K562 (cell line): ENCODE data around the gene MAML1. TPM values are rescaled to one million over a fixed set of nuclear protein-coding genes. Genes with fewer than 3 reads are reported as not detected.

Experiments
- ATAC-seq: fragments of 200-7000 bp; cut with Tn5 transposase; 3 replicates; pipeline ENCODE4 v1.9.1; 2020; ENCODE audit warnings: moderate library complexity
- BruUV-seq: library from RNA; stranded (reverse); fragments of 400-500 nt; replicated peaks from 2 replicates; lab custom pipeline; 2021; lab: Mats Ljungman, UMichigan
- CTCF ChIA-PET: fragments of 300-600 bp; formaldehyde crosslinking; extraction: SDS; loops from one replicate; lab custom pipeline; 2021; ENCODE audit warnings: low intra/inter-chr PET ratio; lab: Yijun Ruan, JAX
- POLR2A ChIA-PET: fragments of 300-600, 350-650 bp; sonication (Branson Sonifier 250); formaldehyde crosslinking; extraction: SDS; loops from one replicate; lab custom pipeline; 2021; ENCODE audit warnings: antibody characterized with exemption, inconsistent platforms; lab: Yijun Ruan, JAX
- DNase-seq, 4 experiments: peaks; one replicate each; pipeline versions ENCODE4 v3.0.0 to v3.0.0-alpha.2; 2011 to 2018; ENCODE audit warnings: low spot score in 3 of 4, mixed read lengths in 3 of 4; ENCODE audit errors: extremely low read depth in 1 of 4
- FAIRE-seq: peaks from 2 replicates; lab custom pipeline; 2011; peaks lifted over from hg19 to GRCh38; lab: Jason Lieb, UNC
- H2AFZ ChIP-seq: 2 replicates; pipeline ENCODE4 v1.6.0; 2011; ENCODE audit warnings: low read depth, low read length, control low read depth, inconsistent platforms
- H3K27ac ChIP-seq: fragments of 200-600 bp; 3 replicates; pipeline ENCODE4 v1.8.0; 2011; ENCODE audit warnings: low read depth, mild to moderate bottlenecking, control low read depth, inconsistent platforms, low read length, moderate library complexity, mixed read lengths; ENCODE audit errors: extremely low read depth
- H3K27me3 ChIP-seq, 2 experiments: fragments of 300-600 bp in 1 of 2; 2 replicates in 1 of 2; 3 replicates in 1 of 2; pipeline versions ENCODE4 v1.6.0 to v1.8.0; 2011; ENCODE audit warnings: inconsistent platforms in 2 of 2, low read length in 2 of 2, mild to moderate bottlenecking in 1 of 2, mixed read lengths in 1 of 2, moderate library complexity in 1 of 2; ENCODE audit not compliant: control insufficient read depth in 2 of 2, insufficient read depth in 2 of 2
- H3K36me3 ChIP-seq: fragments of 300-600 bp; 3 replicates; pipeline ENCODE4 v1.8.0; 2011; ENCODE audit warnings: mild to moderate bottlenecking, low read length, inconsistent platforms; ENCODE audit not compliant: control insufficient read depth, insufficient read depth
- H3K4me1 ChIP-seq, 2 experiments: fragments of 200-600 bp in 1 of 2; replicated peaks in 1 of 2; 2 replicates in 1 of 2; 3 replicates in 1 of 2; pipeline versions ENCODE4 v1.5.1 to v1.8.0; 2011; ENCODE audit warnings: inconsistent platforms in 2 of 2, low read length in 2 of 2, mild to moderate bottlenecking in 1 of 2, mixed read lengths in 1 of 2, moderate library complexity in 1 of 2; ENCODE audit not compliant: control insufficient read depth in 2 of 2, insufficient read depth in 2 of 2
- H3K4me2 ChIP-seq: 2 replicates; pipeline ENCODE4 v1.6.1; 2011; ENCODE audit warnings: low read length, control low read depth, inconsistent platforms, mixed read lengths; ENCODE audit not compliant: insufficient read depth
- H3K4me3 ChIP-seq: fragments of 200-600 bp; sonication (generic), shearing (Covaris generic); 2 replicates; pipeline ENCODE4 v1.5.1; 2016; ENCODE audit warnings: control low read depth, inconsistent platforms
- H3K79me2 ChIP-seq: fragments of 200-600 bp; 3 replicates; pipeline ENCODE4 v1.8.0; 2011; ENCODE audit warnings: low read length, inconsistent platforms; ENCODE audit not compliant: control insufficient read depth, insufficient read depth
- H3K9ac ChIP-seq, 2 experiments: 2 replicates each; pipeline versions ENCODE4 v1.6.0 to v1.6.1; 2011; ENCODE audit warnings: low read depth in 2 of 2, low read length in 2 of 2, control low read depth in 1 of 2, inconsistent platforms in 1 of 2, mild to moderate bottlenecking in 1 of 2, mixed read lengths in 1 of 2; ENCODE audit not compliant: insufficient read depth in 1 of 2
- H3K9me1 ChIP-seq: one replicate; pipeline ENCODE4 v1.6.0; 2011; ENCODE audit warnings: inconsistent platforms, mild to moderate bottlenecking, low read length, moderate library complexity; ENCODE audit not compliant: control insufficient read depth, insufficient read depth
- H3K9me3 ChIP-seq: replicated peaks from 2 replicates; pipeline ENCODE4 v1.5.1; 2011; ENCODE audit warnings: low read depth, low read length, inconsistent platforms; ENCODE audit not compliant: control insufficient read depth, insufficient read depth
- H4K20me1 ChIP-seq: replicated peaks from 2 replicates; pipeline ENCODE4 v1.6.1; 2011; ENCODE audit warnings: low read length, inconsistent platforms, mixed read lengths; ENCODE audit not compliant: control insufficient read depth, insufficient read depth
- BACH1 ChIP-seq: fragments of 200-800 bp; sonication (Bioruptor generic); IDR thresholded peaks from 2 replicates; pipeline ENCODE4 v1.6.1; 2016; ENCODE audit warnings: missing genetic modification characterization, missing compliant biosample characterization
- CBFA2T2 ChIP-seq: fragments of 450-650 bp; conservative IDR thresholded peaks from 2 replicates; pipeline ENCODE4 v1.6.1; 2017; ENCODE audit warnings: mild to moderate bottlenecking
- CREB3L1 ChIP-seq: fragments of 450-650 bp; IDR thresholded peaks from 2 replicates; pipeline ENCODE4 v1.6.1; 2014; ENCODE audit warnings: low read depth, mild to moderate bottlenecking, moderate library complexity, borderline replicate concordance
- GATAD2B ChIP-seq: fragments of 450-650 bp; IDR thresholded peaks from 2 replicates; pipeline ENCODE4 v1.6.1; 2017; ENCODE audit warnings: mild to moderate bottlenecking, borderline replicate concordance
- HIVEP1 ChIP-seq: fragments of 250-450 bp; sonication (Bioruptor Pico); IDR thresholded peaks from 2 replicates; pipeline ENCODE4 v1.4.0; 2020; ENCODE audit warnings: mild to moderate bottlenecking
- HNRNPH1 ChIP-seq: fragments of 200-400 bp; formaldehyde crosslinking; optimal IDR thresholded peaks from 2 replicates; pipeline ENCODE3; 2017; ENCODE audit warnings: low read depth, mild to moderate bottlenecking, low read length, moderate library complexity
- KLF10 ChIP-seq: fragments of 250-450 bp; sonication (Bioruptor Pico); IDR thresholded peaks from 2 replicates; pipeline ENCODE4 v1.6.1; 2021; ENCODE audit warnings: matching md5 sums
- MXI1 ChIP-seq: IDR thresholded peaks from 2 replicates; pipeline ENCODE4 v1.6.1; 2011; ENCODE audit warnings: low read depth, mild to moderate bottlenecking, improper control_type of control experiment, low read length
- RFX1 ChIP-seq: fragments of 450-650 bp; IDR thresholded peaks from 2 replicates; pipeline ENCODE4 v1.6.1; 2016; ENCODE audit warnings: mild to moderate bottlenecking, moderate library complexity
- SMARCE1 ChIP-seq: fragments of 450-650 bp; IDR thresholded peaks from 2 replicates; pipeline ENCODE4 v1.7.1; 2016; ENCODE audit warnings: mild to moderate bottlenecking
- SREBF1 ChIP-seq: fragments of 150-350 bp; IDR thresholded peaks from 2 replicates; pipeline ENCODE4 v1.6.1; 2014; ENCODE audit warnings: antibody characterized with exemption, low read depth, low read length, borderline replicate concordance
- XRCC3 ChIP-seq: fragments of 450-650 bp; IDR thresholded peaks from 2 replicates; pipeline ENCODE4 v1.6.1; 2017; ENCODE audit warnings: mild to moderate bottlenecking, moderate library complexity
- ZC3H11A ChIP-seq: IDR thresholded peaks from 2 replicates; pipeline ENCODE4 v1.6.1; 2012; ENCODE audit warnings: low read depth, low read length, improper control_type of control experiment
- ZNF384 ChIP-seq: IDR thresholded peaks from 2 replicates; pipeline ENCODE4 v1.6.1; 2012; ENCODE audit warnings: low read depth, low read length, improper control_type of control experiment
- WGBS: fragments of 100-300 bp; shearing (Covaris generic); methylation state at CpG from one replicate; pipeline ENCODE4 v1.1.6; 2016; ENCODE audit warnings: low coverage, mixed read lengths; ENCODE audit not compliant: insufficient coverage; ENCODE audit errors: missing lambda C conversion rate; 5-methylcytosine and 5-hydroxymethylcytosine counted together
- in situ Hi-C: fragments of 300-500 bp; cut with MboI; formaldehyde crosslinking; loops from 4 replicates; pipeline ENCODE4 v1.15.0; 2018; ENCODE audit warnings: inconsistent platforms, mixed read lengths
- intact Hi-C: fragments of 100-400 bp; cut with micrococcal nuclease; formaldehyde crosslinking; loops from 2 replicates; pipeline ENCODE4 v1.14.2; 2022
- polyA plus RNA-seq, 8 experiments: library from polyadenylated mRNA; depleted of rRNA in 4 of 8; stranded (reverse) in 5 of 8; unstranded in 3 of 8; fragments of >200 nt; fragmentation: Nextera tagmentation in 2 of 8; fragmentation: Illumina TruSeq in 1 of 8; extraction: Ambion mirVana in 2 of 8; extraction: Trizol in 1 of 8; gene quantifications; 2 replicates each; pipeline versions ENCODE4 v1.2.1 to v1.2.3, GENCODE V29; 2011 to 2014; ENCODE audit warnings: inconsistent platforms in 1 of 8, missing spikeins in 1 of 8
- total RNA-seq, 7 experiments: library from RNA; depleted of rRNA in 6 of 7; stranded (reverse); fragments of >200 nt in 6 of 7; fragmentation: Illumina TruSeq in 2 of 7; extraction: Trizol in 2 of 7; gene quantifications; 2 replicates each; pipeline versions ENCODE4 v1.2.1 to v1.2.3, GENCODE V29; 2011 to 2021; ENCODE audit warnings: low replicate concordance in 1 of 7
- TF ChIP-seq, protein P1 (sequence below): fragments of 250-450 bp; sonication (Bioruptor Pico); IDR thresholded peaks from 2 replicates; pipeline ENCODE4 v1.6.1; 2021; ENCODE audit warnings: mild to moderate bottlenecking
- TF ChIP-seq, protein P2 (sequence below): fragments of 250-450 bp; sonication (Bioruptor Pico); IDR thresholded peaks from 2 replicates; pipeline ENCODE4 v1.8.0; 2021; ENCODE audit warnings: mild to moderate bottlenecking, moderate library complexity

MAML1 gene
- total and polyA plus RNA-seq, 9 of the 15 experiments (the other 6 are each of a cell fraction or from before 2014, with no cell fraction given) = 0.32 to 18.4 (median 7.0) TPM

DNA sequence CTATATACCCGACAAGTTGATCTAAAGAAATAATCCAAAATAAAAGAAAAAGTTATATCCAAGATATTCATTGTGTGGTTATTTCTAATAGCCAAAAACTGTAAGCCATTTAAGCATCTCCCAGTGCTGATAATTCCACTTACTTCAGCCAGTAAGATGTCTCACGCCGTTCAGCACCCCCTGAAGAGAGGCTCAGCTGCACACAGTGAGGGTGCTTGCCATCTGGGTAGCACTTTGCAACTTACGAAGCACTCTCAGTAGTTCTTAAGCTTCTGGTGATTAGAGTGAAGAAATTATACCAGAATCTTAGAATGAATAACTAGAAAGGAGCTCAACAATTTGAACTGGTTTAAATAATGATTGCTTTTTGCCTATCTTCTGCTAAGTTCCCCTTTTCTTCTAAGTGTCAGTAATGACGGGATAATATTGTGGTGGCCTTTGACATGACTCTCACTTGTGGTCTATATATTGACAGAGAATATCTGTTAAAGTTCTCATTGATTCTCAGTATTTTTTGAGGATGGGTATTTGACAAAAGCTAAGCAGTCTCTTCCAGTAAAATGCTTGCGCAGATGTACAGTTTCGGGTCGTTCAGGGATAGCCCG lies 35.0 kb downstream of the MAML1 start:
- ChIA-PET CTCF (no interaction called here), POLR2A (interaction anchor here (1.0 to 2.8 kb wide), 4 partner anchors 12 to 53 kb away, joined by 3 to 8 read pairs (median 4); partner anchors contain the start of gene SQSTM1)
- ATAC-seq (no peak), FAIRE-seq (no peak), DNase-seq (no peak)
- H3K27me3 ChIP-seq = no peaks in the 10 kb centered on the region
- no peak overlapping the region for H3K9ac ChIP-seq
- H3K36me3 ChIP-seq = peaks cover 80% of the 10 kb centered on the region
- peaks cover 33% of the 10 kb centered on the region for H4K20me1 ChIP-seq
- TF ChIP-seq RFX1 (no peak), SMARCE1 (no peak), CBFA2T2 (no peak), KLF10 (CRISPR knock-in tag) (no peak), ZC3H11A (no peak), MXI1 (no peak), HIVEP1 (CRISPR knock-in tag) (no peak), SREBF1 (no peak), CREB3L1 (no peak), HNRNPH1 (no peak), XRCC3 (no peak), ZNF384 (no peak), BACH1 (tag) (no peak), GATAD2B (no peak)
- TF ChIP-seq, protein P1, sequence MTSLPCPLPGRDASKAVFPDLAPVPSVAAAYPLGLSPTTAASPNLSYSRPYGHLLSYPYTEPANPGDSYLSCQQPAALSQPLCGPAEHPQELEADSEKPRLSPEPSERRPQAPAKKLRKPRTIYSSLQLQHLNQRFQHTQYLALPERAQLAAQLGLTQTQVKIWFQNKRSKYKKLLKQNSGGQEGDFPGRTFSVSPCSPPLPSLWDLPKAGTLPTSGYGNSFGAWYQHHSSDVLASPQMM = no peak
- TF ChIP-seq, protein P2, sequence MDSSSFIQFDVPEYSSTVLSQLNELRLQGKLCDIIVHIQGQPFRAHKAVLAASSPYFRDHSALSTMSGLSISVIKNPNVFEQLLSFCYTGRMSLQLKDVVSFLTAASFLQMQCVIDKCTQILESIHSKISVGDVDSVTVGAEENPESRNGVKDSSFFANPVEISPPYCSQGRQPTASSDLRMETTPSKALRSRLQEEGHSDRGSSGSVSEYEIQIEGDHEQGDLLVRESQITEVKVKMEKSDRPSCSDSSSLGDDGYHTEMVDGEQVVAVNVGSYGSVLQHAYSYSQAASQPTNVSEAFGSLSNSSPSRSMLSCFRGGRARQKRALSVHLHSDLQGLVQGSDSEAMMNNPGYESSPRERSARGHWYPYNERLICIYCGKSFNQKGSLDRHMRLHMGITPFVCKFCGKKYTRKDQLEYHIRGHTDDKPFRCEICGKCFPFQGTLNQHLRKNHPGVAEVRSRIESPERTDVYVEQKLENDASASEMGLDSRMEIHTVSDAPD (CRISPR knock-in tag) = no peak
- H3K27ac ChIP-seq = no peak overlapping the region
- in situ Hi-C loops (no loop called here), intact Hi-C loops (loop anchor here (5.0 kb wide), 1 partner anchor 40 kb away; the partner anchor contains the start of gene MGAT4B)
- H3K4me2 ChIP-seq = no peak overlapping the region
- H3K9me3 ChIP-seq = no peaks in the 10 kb centered on the region
- no peak overlapping the region for H3K4me3 ChIP-seq
- no TSS peak for BruUV-seq
- peaks cover 18 to 31% of the 10 kb centered on the region in 2 experiments for H3K4me1 ChIP-seq
- H3K79me2 ChIP-seq = peaks cover 53% of the 10 kb centered on the region
- H3K9me1 ChIP-seq = peaks cover 8% of the 10 kb centered on the region
- no peak overlapping the region for H2AFZ ChIP-seq
- WGBS = 94% methylated on average over 9 of the region's 9 CpGs
